ENCODE data around the gene PRAMEF12. TPM values are rescaled to one million over a fixed set of nuclear protein-coding genes. Genes with fewer than 3 reads are reported as not detected.

Gene PRAMEF12
- total RNA-seq, 1 donor from 2014 or later, result not detected

DNA sequence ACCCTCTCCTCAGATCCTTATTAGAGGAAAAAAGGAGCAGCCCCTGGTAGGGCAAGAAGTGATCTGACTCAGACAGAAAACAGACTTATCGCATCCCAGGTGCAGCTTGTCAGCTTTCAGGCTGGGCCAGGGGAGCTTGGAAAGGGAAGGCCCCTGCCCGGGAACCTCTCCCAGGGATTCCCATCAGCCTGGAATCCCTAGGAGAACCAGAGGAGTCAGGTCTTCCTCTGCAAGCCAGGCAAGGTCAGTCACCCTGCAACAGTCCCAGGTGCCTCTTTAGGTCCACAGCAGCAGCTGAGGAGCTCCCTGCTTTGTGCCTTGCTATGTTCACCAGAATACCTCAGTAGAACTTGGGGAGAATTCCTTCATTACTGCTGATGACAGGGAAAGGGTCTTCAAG, 2.9 kb upstream of the PRAMEF12 start:
- no peaks in the 10 kb centered on the region for H3K4me1 ChIP-seq
- intact Hi-C loops (cut with DNase I), result no loop called here
- no peak overlapping the region for H3K27ac ChIP-seq
- H3K36me3 ChIP-seq, result no peaks in the 10 kb centered on the region
- no peak overlapping the region for H3K4me3 ChIP-seq
- H3K27me3 ChIP-seq (ENCODE audit: low read depth), result peaks cover 4% of the 10 kb centered on the region
- TF ChIP-seq, protein P1, sequence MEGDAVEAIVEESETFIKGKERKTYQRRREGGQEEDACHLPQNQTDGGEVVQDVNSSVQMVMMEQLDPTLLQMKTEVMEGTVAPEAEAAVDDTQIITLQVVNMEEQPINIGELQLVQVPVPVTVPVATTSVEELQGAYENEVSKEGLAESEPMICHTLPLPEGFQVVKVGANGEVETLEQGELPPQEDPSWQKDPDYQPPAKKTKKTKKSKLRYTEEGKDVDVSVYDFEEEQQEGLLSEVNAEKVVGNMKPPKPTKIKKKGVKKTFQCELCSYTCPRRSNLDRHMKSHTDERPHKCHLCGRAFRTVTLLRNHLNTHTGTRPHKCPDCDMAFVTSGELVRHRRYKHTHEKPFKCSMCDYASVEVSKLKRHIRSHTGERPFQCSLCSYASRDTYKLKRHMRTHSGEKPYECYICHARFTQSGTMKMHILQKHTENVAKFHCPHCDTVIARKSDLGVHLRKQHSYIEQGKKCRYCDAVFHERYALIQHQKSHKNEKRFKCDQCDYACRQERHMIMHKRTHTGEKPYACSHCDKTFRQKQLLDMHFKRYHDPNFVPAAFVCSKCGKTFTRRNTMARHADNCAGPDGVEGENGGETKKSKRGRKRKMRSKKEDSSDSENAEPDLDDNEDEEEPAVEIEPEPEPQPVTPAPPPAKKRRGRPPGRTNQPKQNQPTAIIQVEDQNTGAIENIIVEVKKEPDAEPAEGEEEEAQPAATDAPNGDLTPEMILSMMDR (IDR thresholded peaks at IDR 0.05), result no peak
- ATAC-seq (no peak), DNase-seq (no peak)
- no peaks in the 10 kb centered on the region for H3K9me3 ChIP-seq

DNA sequence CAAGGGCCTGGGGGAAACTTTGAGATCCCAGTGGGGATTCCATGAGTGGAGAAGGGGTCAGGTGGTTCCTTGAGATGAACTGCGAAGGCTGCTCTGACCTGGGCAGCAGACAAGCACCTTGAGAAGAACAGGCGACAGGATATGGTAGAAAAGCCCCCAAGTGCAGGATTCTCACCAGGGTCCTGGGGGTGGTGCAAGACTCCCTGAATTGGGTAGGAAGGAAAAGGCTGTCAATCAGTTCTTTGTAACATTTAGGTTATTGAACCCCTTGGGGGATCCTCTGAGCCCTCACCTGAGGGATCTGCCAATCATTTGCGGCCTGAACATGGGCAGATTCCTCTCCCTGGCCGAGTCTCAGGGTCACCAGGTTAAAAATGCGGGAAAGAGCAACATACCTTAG, 2.4 kb upstream of the PRAMEF12 start:
- intact Hi-C loops (cut with DNase I), result no loop called here
- no peak overlapping the region for H3K4me3 ChIP-seq
- DNase-seq (no peak), ATAC-seq (no peak)
- H3K4me1 ChIP-seq, result no peaks in the 10 kb centered on the region
- H3K27me3 ChIP-seq (ENCODE audit: low read depth), result peaks cover 4% of the 10 kb centered on the region
- no peak overlapping the region for H3K27ac ChIP-seq
- no peaks in the 10 kb centered on the region for H3K36me3 ChIP-seq
- TF ChIP-seq, protein P1 (IDR thresholded peaks at IDR 0.05), result no peak
- H3K9me3 ChIP-seq, result no peaks in the 10 kb centered on the region

DNA sequence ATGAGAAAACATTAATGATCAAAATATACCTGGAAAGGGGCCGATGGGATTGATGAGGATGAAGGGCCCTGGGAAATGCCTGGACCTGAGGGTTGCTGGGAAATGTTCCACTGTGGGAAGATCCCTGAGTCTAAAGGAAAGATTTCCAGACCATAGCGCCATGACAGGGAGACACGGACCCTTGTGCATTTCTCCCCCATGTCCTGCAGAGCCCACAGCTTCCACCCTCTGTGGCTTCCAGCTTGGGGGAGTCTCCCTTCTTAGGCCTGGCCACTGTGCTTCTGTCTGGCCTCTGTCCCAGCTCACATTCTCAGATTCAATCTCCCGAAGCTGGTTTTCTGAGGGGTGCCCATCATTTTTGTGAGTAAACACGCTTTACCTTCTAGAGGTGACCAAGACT, 1.0 kb upstream of the PRAMEF12 start:
- no peak overlapping the region for H3K27ac ChIP-seq
- H3K4me3 ChIP-seq, result no peak overlapping the region
- intact Hi-C loops (cut with DNase I), result no loop called here
- TF ChIP-seq, protein P1 (IDR thresholded peaks at IDR 0.05), result no peak
- no peak for DNase-seq
- peaks cover 4% of the 10 kb centered on the region for H3K27me3 ChIP-seq (ENCODE audit: low read depth)
- no peaks in the 10 kb centered on the region for H3K36me3 ChIP-seq
- no peaks in the 10 kb centered on the region for H3K4me1 ChIP-seq
- no peak for ATAC-seq
- H3K9me3 ChIP-seq, result no peaks in the 10 kb centered on the region

DNA sequence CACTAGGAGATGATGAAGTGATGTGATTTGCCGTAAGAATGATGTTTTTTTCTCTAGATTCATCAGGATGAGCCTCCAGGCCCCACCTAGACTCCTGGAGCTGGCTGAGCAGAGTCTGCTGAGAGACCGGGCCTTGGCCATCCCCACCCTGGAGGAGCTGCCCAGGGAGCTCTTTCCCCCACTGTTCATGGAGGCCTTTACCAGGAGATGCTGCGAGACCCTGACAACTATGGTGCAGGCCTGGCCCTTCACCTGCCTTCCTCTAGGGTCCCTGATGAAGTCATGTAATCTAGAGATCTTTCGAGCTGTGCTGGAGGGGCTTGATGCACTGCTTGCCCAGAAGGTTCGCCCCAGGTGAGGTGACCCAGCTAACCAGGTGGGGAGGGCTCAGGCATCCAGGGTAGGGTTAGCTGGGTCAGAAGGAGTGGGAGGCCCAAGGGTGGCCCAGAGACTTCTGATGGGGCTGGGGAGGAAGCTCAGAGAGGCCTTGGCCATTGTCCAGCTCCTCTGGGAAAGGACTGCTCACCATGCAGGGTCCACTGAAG, 1.3 kb downstream of the PRAMEF12 start:
- intact Hi-C loops (cut with DNase I), result no loop called here
- Histone ChIP-seq H3K36me3 (no peaks in the 10 kb centered on the region), H3K4me1 (no peaks in the 10 kb centered on the region), H3K4me3 (no peak overlapping the region), H3K9me3 (no peaks in the 10 kb centered on the region), H3K27ac (no peak overlapping the region), H3K27me3 (ENCODE audit: low read depth) (peaks cover 5% of the 10 kb centered on the region)
- TF ChIP-seq, protein P1 (IDR thresholded peaks at IDR 0.05), result no peak
- no peak for DNase-seq
- no peak for ATAC-seq

DNA sequence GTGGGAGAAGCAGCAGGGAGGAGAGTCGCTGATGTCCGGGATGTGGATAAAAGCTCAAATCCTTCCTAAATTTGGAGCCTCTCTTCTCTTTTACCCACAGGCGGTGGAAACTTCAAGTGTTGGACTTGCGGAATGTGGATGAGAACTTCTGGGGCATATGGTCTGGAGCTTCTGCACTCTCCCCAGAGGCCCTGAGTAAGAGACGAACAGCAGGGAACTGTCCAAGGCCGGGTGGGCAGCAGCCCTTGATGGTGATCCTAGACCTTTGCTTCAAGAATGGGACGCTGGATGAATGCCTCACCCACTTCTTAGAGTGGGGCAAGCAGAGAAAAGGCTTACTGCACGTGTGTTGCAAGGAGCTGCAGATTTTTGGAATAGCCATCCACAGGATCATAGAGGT, 1.9 kb downstream of the PRAMEF12 start:
- no peaks in the 10 kb centered on the region for H3K4me1 ChIP-seq
- H3K27ac ChIP-seq, result no peak overlapping the region
- TF ChIP-seq, protein P1 (IDR thresholded peaks at IDR 0.05), result no peak
- ATAC-seq (no peak), DNase-seq (no peak)
- H3K36me3 ChIP-seq, result no peaks in the 10 kb centered on the region
- H3K4me3 ChIP-seq, result no peak overlapping the region
- peaks cover 5% of the 10 kb centered on the region for H3K27me3 ChIP-seq (ENCODE audit: low read depth)
- intact Hi-C loops (cut with DNase I), result no loop called here
- no peaks in the 10 kb centered on the region for H3K9me3 ChIP-seq

All from lower lobe of right lung (tissue), 2 donors.